Middle frontal gyrus (tissue), 1 donor: ENCODE results near the gene NAALADL2.
"Not testable (repeated sequence)": the region's sequence is repeated elsewhere in the genome, so short reads cannot be mapped to it uniquely, and the experiment has no call there.

Source experiments
- DNase-seq: peaks from one replicate; pipeline ENCODE4 v3.0.0-alpha.2; 2015; ENCODE audit warnings: low spot score; ENCODE audit errors: extremely low spot score

NAALADL2 gene

GRCh38 chr3:175737646-175738572, 878.8 kb downstream of the NAALADL2 start:
- DNase-seq: no peak

- DNase-seq: no peak
Observed at GRCh38 chr3:175741951-175742350, 882.8 kb downstream of the NAALADL2 start.

DNA sequence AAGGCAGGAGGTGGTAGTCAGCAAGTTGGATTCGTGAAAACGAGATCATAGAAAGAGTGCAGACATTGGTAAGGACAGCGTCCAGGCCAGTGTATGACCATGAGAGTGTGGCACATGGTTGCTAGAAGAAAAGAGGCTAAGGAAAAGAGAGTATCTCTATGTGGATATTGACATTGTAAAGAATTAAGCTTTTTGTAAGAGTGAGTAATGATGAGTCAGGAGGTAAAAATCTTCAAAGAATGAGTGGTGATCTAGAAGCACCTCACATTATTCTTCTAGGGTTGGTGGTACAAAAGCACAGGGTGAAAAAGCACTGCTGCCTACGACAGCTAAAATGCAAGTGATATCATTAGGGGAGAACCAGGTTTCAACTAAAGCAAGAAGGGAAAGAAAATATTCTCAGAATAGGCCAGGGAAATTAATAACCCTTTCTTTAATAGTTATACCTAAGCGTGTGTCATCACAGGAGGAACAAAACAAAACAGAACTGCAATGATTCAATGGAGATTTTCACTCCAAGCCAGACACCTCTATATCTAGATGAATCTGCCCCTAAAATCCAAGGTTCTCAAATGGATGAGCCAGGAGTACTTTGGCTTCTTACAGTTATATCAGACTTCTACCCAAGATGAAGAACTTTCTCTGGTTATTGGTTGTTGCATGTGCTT, 884.7 kb downstream of the NAALADL2 start:
- no peak for DNase-seq

- no peak for DNase-seq
Observed at GRCh38 chr3:175746308-175746707, 887.2 kb downstream of the NAALADL2 start.

DNA sequence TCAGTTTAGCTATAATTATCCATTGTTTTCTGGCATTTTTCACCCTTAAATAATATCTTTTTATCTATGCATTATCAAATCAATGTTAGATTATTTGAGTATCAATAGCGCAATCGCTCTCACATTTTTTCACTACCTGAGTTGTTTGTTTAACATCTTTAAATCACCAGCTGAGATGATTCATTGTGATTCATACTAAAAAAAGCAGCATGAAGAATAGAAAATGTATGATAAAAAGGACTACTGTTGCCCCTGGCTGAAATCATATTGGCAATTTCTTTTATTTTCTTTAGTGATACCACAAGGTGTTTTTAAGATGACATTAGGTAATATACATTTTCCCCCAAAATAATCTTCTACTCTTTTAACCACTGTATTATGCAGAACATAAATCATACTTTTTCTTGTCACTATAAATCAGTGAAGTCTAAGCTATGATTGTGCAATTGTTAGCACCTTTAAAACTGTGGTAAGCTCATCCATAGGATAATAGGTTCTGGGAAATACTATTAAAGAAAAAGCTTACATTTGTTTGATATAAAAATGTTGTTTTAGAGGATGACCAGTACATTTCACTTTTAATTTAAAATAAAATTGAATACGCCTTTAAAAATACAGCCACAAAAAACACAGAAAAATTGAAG, 889.1 kb downstream of the NAALADL2 start:
- DNase-seq: no peak

DNA sequence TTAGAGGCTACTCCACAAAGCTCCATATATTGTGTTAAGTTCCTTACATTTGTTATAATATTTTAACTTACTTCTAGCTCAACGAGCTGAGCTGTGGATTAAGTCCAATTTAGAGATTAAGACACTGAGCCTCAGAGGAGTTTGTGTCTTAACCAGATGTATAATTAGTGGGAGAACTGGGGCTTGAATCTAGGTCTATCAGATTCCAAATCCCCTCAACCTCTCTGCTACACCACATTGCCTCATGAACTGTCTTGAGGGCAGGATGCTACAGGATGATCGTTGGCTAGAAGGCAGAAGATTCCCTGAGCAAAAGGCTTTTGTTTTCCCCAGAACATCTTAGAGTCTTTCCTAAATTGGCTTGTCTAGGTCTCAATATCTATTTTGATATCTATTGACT, 890.8 kb downstream of the NAALADL2 start:
- no peak for DNase-seq

- no peak for DNase-seq
Observed at GRCh38 chr3:175751089-175751488, 892.0 kb downstream of the NAALADL2 start.

DNA sequence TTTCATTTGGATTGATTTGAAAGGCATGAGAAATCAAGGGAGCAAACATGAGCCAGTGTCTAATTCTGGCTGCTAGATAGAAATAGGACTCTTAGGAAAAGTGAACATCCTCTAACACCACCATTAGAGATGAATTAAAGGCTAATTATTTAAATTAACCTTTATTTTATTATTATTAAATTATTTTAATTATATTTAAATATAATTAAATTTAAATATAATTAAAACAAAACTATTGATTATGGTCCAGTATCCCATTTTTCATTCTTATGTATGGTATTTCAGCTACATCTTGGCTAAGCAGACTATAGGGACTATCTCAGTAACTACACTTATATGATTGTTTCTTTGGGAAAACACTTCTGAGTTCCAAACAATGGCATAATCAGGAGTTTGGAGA, 904.8 kb downstream of the NAALADL2 start:
- no peak for DNase-seq

GRCh38 chr3:175764722-175765121, 905.6 kb downstream of the NAALADL2 start:
- no peak for DNase-seq

GRCh38 chr3:175770426-175770825, 911.3 kb downstream of the NAALADL2 start:
- DNase-seq: no peak

GRCh38 chr3:175777495-175777894, 918.4 kb downstream of the NAALADL2 start:
- no peak for DNase-seq

GRCh38 chr3:175777965-175778364, 918.8 kb downstream of the NAALADL2 start:
- no peak for DNase-seq

DNA sequence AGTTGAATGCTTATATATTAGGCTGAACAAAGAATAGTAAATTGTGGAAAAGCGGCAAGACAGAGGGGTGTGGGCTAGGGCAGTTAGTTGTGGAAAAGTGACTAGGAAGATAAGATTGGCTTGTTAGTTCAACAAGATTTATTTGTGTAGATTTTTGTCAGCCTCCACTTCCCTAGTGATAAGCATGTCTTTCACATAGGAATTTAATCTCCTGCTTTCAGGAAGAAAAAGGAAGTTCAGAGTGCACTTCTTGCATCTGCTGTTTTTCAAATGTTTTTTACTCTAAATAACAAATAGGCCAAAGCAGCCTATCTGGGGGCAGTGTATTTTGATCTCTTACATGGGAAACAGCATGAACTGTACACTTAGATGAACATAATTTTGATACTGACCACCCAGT, 919.9 kb downstream of the NAALADL2 start:
- DNase-seq: no peak

GRCh38 chr3:175787109-175787508, 928.0 kb downstream of the NAALADL2 start:
- DNase-seq: not testable (repeated sequence)

GRCh38 chr3:175792245-175792644, 933.1 kb downstream of the NAALADL2 start:
- no peak for DNase-seq

GRCh38 chr3:175798326-175798725, 939.2 kb downstream of the NAALADL2 start:
- no peak for DNase-seq

DNA sequence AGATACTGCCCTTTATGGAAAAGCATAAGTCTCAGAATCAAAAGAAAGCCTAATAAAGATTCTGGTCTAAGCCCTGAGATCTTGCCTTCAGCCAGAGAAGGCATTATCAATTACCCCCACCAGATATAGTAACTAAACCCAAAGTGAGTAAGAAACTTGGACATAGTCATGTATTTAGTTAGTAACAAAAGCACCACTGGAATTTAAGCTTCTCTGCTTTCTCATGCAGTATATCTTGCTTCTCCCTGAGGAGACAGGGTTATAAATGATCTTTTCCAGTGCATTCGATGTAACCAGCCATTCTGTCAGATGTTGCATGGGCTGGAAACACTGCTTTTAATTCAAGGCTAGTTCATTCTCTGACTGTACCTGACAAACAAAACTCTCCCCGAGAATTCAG, 946.7 kb downstream of the NAALADL2 start:
- DNase-seq: no peak

- DNase-seq: no peak
Observed at GRCh38 chr3:175807175-175807574, 948.0 kb downstream of the NAALADL2 start.

GRCh38 chr3:175818811-175819464, 959.8 kb downstream of the NAALADL2 start:
- no peak for DNase-seq

- DNase-seq: not testable (repeated sequence)
Observed at GRCh38 chr3:175822766-175823491, 963.8 kb downstream of the NAALADL2 start.
